Measurements from ENCODE around the gene AKT3. TPM values are rescaled to one million over a fixed set of nuclear protein-coding genes. Genes with fewer than 3 reads are reported as not detected.

AKT3 gene
- total RNA-seq, 1 donor from 2014 or later, result 29.9 TPM

- TF ChIP-seq, protein P1, sequence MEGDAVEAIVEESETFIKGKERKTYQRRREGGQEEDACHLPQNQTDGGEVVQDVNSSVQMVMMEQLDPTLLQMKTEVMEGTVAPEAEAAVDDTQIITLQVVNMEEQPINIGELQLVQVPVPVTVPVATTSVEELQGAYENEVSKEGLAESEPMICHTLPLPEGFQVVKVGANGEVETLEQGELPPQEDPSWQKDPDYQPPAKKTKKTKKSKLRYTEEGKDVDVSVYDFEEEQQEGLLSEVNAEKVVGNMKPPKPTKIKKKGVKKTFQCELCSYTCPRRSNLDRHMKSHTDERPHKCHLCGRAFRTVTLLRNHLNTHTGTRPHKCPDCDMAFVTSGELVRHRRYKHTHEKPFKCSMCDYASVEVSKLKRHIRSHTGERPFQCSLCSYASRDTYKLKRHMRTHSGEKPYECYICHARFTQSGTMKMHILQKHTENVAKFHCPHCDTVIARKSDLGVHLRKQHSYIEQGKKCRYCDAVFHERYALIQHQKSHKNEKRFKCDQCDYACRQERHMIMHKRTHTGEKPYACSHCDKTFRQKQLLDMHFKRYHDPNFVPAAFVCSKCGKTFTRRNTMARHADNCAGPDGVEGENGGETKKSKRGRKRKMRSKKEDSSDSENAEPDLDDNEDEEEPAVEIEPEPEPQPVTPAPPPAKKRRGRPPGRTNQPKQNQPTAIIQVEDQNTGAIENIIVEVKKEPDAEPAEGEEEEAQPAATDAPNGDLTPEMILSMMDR (conservative IDR thresholded peaks at IDR 0.05), result no peak
- DNase-seq (ENCODE audit: extremely low spot score, unreplicated experiment), result no peak
- H3K4me3 Mint-ChIP-seq, result no peak overlapping the region
- H3K27me3 Mint-ChIP-seq, result no peaks in the 10 kb centered on the region
- H3K9me3 Mint-ChIP-seq, result no peaks in the 10 kb centered on the region
- H3K27ac Mint-ChIP-seq, result no peak overlapping the region
- peaks cover 11% of the 10 kb centered on the region for H3K4me1 Mint-ChIP-seq (ENCODE audit: unreplicated experiment)
- H3K36me3 Mint-ChIP-seq, result no peaks in the 10 kb centered on the region
Measured at GRCh38 chr1:243443557-243443956, 406.5 kb downstream of the AKT3 start.

- Mint-ChIP-seq H3K27me3 (no peaks in the 10 kb centered on the region), H3K9me3 (no peaks in the 10 kb centered on the region), H3K27ac (no peak overlapping the region), H3K36me3 (no peaks in the 10 kb centered on the region), H3K4me1 (ENCODE audit: unreplicated experiment) (peaks cover 3% of the 10 kb centered on the region), H3K4me3 (no peak overlapping the region)
- TF ChIP-seq, protein P1 (conservative IDR thresholded peaks at IDR 0.05), result no peak
- DNase-seq (ENCODE audit: extremely low spot score, unreplicated experiment), result no peak
Measured at GRCh38 chr1:243441601-243442000, 408.4 kb downstream of the AKT3 start.

GRCh38 chr1:243440406-243440805, 409.6 kb downstream of the AKT3 start:
- Mint-ChIP-seq H3K27me3 (no peaks in the 10 kb centered on the region), H3K9me3 (no peaks in the 10 kb centered on the region), H3K27ac (no peak overlapping the region), H3K4me3 (no peak overlapping the region), H3K36me3 (peaks cover 3% of the 10 kb centered on the region), H3K4me1 (ENCODE audit: unreplicated experiment) (peaks cover 3% of the 10 kb centered on the region)
- DNase-seq (ENCODE audit: extremely low spot score, unreplicated experiment), result no peak
- TF ChIP-seq, protein P1 (conservative IDR thresholded peaks at IDR 0.05), result no peak

GRCh38 chr1:243438815-243439214, 411.2 kb downstream of the AKT3 start:
- no peak for DNase-seq (ENCODE audit: extremely low spot score, unreplicated experiment)
- H3K36me3 Mint-ChIP-seq, result peaks cover 3% of the 10 kb centered on the region
- no peaks in the 10 kb centered on the region for H3K27me3 Mint-ChIP-seq
- H3K9me3 Mint-ChIP-seq, result no peaks in the 10 kb centered on the region
- peaks cover 6% of the 10 kb centered on the region for H3K4me1 Mint-ChIP-seq (ENCODE audit: unreplicated experiment)
- TF ChIP-seq, protein P1 (conservative IDR thresholded peaks at IDR 0.05), result no peak
- H3K27ac Mint-ChIP-seq, result no peak overlapping the region
- no peak overlapping the region for H3K4me3 Mint-ChIP-seq

Other genes starting within 250 kb of the AKT3 start
- gene ZBTB18, start 201.0 kb upstream of the AKT3 start, total RNA-seq (ENCODE audit: low replicate concordance), result 11.9 and 16.7 TPM in 2 replicates

Data from type B pancreatic cell (in vitro differentiated cells).